Measurements from ENCODE around the gene MED27. TPM values are rescaled to one million over a fixed set of nuclear protein-coding genes. Genes with fewer than 3 reads are reported as not detected.
A peak's percentile ranks its signal among the peaks of the same experiment; 100 is the strongest.

MED27 gene
- total and polyA plus RNA-seq, 9 of the 15 experiments (the other 6 are each of a cell fraction or from before 2014, with no cell fraction given), result 24.4 to 91.0 (median 36.1) TPM

- TF ChIP-seq ARID3A (IDR thresholded peaks at IDR 0.05; ENCODE audit: borderline replicate concordance, low read depth, low read length) (no peak), NR2F6 (CRISPR knock-in tag; IDR thresholded peaks at IDR 0.05) (no peak), FOXP1 (CRISPR knock-in tag; IDR thresholded peaks at IDR 0.05) (no peak), ZBTB8A (IDR thresholded peaks at IDR 0.05; ENCODE audit: partially characterized antibody) (no peak), DLX4 (CRISPR knock-in tag; IDR thresholded peaks at IDR 0.05) (no peak), SNRNP70 (optimal IDR thresholded peaks at IDR 0.05; ENCODE audit: low read depth, low read length) (no peak), ZNF316 (IDR thresholded peaks at IDR 0.05) (no peak), ZNF133 (CRISPR knock-in tag; IDR thresholded peaks at IDR 0.05) (no peak), CSDE1 (IDR thresholded peaks at IDR 0.05) (peak in 1 of 2 experiments; percentile 73; a peak in 2 of 4 replicates), GTF2E2 (tag; IDR thresholded peaks at IDR 0.05) (no peak), SUPT5H (IDR thresholded peaks at IDR 0.05) (peak; percentile 78), ARHGAP35 (IDR thresholded peaks at IDR 0.05; ENCODE audit: partially characterized antibody) (no peak), ZBTB7A (IDR thresholded peaks at IDR 0.05; ENCODE audit: borderline replicate concordance, control insufficient read depth, low read depth, low read length) (no peak)
- TF ChIP-seq, protein P1, sequence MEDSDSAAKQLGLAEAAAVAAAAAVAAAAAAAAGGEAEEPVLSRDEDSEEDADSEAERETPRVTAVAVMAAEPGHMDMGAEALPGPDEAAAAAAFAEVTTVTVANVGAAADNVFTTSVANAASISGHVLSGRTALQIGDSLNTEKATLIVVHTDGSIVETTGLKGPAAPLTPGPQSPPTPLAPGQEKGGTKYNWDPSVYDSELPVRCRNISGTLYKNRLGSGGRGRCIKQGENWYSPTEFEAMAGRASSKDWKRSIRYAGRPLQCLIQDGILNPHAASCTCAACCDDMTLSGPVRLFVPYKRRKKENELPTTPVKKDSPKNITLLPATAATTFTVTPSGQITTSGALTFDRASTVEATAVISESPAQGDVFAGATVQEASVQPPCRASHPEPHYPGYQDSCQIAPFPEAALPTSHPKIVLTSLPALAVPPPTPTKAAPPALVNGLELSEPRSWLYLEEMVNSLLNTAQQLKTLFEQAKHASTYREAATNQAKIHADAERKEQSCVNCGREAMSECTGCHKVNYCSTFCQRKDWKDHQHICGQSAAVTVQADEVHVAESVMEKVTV (CRISPR knock-in tag; IDR thresholded peaks at IDR 0.05), result no peak
- TF ChIP-seq, protein P2, sequence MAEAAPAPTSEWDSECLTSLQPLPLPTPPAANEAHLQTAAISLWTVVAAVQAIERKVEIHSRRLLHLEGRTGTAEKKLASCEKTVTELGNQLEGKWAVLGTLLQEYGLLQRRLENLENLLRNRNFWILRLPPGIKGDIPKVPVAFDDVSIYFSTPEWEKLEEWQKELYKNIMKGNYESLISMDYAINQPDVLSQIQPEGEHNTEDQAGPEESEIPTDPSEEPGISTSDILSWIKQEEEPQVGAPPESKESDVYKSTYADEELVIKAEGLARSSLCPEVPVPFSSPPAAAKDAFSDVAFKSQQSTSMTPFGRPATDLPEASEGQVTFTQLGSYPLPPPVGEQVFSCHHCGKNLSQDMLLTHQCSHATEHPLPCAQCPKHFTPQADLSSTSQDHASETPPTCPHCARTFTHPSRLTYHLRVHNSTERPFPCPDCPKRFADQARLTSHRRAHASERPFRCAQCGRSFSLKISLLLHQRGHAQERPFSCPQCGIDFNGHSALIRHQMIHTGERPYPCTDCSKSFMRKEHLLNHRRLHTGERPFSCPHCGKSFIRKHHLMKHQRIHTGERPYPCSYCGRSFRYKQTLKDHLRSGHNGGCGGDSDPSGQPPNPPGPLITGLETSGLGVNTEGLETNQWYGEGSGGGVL (CRISPR knock-in tag; IDR thresholded peaks at IDR 0.05), result no peak
- TF ChIP-seq, protein P3, sequence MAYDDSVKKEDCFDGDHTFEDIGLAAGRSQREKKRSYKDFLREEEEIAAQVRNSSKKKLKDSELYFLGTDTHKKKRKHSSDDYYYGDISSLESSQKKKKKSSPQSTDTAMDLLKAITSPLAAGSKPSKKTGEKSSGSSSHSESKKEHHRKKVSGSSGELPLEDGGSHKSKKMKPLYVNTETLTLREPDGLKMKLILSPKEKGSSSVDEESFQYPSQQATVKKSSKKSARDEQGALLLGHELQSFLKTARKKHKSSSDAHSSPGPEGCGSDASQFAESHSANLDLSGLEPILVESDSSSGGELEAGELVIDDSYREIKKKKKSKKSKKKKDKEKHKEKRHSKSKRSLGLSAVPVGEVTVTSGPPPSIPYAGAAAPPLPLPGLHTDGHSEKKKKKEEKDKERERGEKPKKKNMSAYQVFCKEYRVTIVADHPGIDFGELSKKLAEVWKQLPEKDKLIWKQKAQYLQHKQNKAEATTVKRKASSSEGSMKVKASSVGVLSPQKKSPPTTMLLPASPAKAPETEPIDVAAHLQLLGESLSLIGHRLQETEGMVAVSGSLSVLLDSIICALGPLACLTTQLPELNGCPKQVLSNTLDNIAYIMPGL (CRISPR knock-in tag; IDR thresholded peaks at IDR 0.05), result no peak
- TF ChIP-seq, protein P4, sequence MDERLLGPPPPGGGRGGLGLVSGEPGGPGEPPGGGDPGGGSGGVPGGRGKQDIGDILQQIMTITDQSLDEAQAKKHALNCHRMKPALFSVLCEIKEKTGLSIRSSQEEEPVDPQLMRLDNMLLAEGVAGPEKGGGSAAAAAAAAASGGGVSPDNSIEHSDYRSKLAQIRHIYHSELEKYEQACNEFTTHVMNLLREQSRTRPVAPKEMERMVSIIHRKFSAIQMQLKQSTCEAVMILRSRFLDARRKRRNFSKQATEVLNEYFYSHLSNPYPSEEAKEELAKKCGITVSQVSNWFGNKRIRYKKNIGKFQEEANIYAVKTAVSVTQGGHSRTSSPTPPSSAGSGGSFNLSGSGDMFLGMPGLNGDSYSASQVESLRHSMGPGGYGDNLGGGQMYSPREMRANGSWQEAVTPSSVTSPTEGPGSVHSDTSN (CRISPR knock-in tag; IDR thresholded peaks at IDR 0.05; ENCODE audit: low read depth), result no peak
- TF ChIP-seq, protein P4 (tag; conservative IDR thresholded peaks at IDR 0.05; ENCODE audit: low read depth), result peak; percentile 51; the same call in 1 of the 2 replicates
Measured at GRCh38 chr9:132079391-132080091, at the start of gene MED27 (continued).

Measured in K562 (cell line).